GM21786 (cell line): ENCODE data around the gene DNAJA3.
"Not testable (repeated sequence)": the region's sequence is repeated elsewhere in the genome, so short reads cannot be mapped to it uniquely, and the experiment has no call there.

Experiments
- ATAC-seq: cut with Tn5 transposase; IDR thresholded peaks from one replicate; pipeline ENCODE4 v1.9.1; 2021; ENCODE audit not compliant: unreplicated experiment

Gene DNAJA3

GRCh38 chr16:4386951-4387565 lies 38.6 kb upstream of the DNAJA3 start:
- ATAC-seq: no peak

- ATAC-seq: no peak
Measured at GRCh38 chr16:4387781-4388180, 37.9 kb upstream of the DNAJA3 start.

- no peak for ATAC-seq
Measured at GRCh38 chr16:4388271-4389021, 37.2 kb upstream of the DNAJA3 start.

- no peak for ATAC-seq
Measured at GRCh38 chr16:4389051-4389955, 36.4 kb upstream of the DNAJA3 start.

- no peak for ATAC-seq
Measured at GRCh38 chr16:4390266-4391260, 35.1 kb upstream of the DNAJA3 start.

- no peak for ATAC-seq
Measured at GRCh38 chr16:4391631-4392381, 33.9 kb upstream of the DNAJA3 start.

GRCh38 chr16:4392382-4393239 lies 33.1 kb upstream of the DNAJA3 start:
- no peak for ATAC-seq

GRCh38 chr16:4393240-4393600 lies 32.4 kb upstream of the DNAJA3 start:
- ATAC-seq: no peak

GRCh38 chr16:4393850-4394249 lies 31.8 kb upstream of the DNAJA3 start:
- ATAC-seq: not testable (repeated sequence)

GRCh38 chr16:4395055-4395726 lies 30.5 kb upstream of the DNAJA3 start:
- ATAC-seq: no peak

GRCh38 chr16:4399001-4399730 lies 26.5 kb upstream of the DNAJA3 start:
- no peak for ATAC-seq

- ATAC-seq: no peak
Measured at GRCh38 chr16:4401094-4401501, 24.6 kb upstream of the DNAJA3 start.

- ATAC-seq: no peak
Measured at GRCh38 chr16:4401510-4401909, 24.2 kb upstream of the DNAJA3 start.

- ATAC-seq: no peak
Measured at GRCh38 chr16:4402439-4403132, 23.1 kb upstream of the DNAJA3 start.

GRCh38 chr16:4403133-4403949 lies 22.3 kb upstream of the DNAJA3 start:
- ATAC-seq: no peak

GRCh38 chr16:4404247-4404966 lies 21.3 kb upstream of the DNAJA3 start:
- no peak for ATAC-seq
